Stomach smooth muscle (tissue), 2 donors: ENCODE measurements around the gene C12orf57.

Experiments used
- H3K27ac ChIP-seq: one replicate; pipeline ENCODE4 v1.7.0; 2013; ENCODE audit warnings: mild to moderate bottlenecking, low read length, inconsistent platforms
- H3K27me3 ChIP-seq, 2 donors: one replicate each; pipeline ENCODE4 v1.7.0; 2013; ENCODE audit warnings: low read length in 2 of 2; ENCODE audit not compliant: insufficient read depth in 2 of 2, control insufficient read depth in 1 of 2
- H3K36me3 ChIP-seq, 2 donors: one replicate each; pipeline ENCODE4 v1.7.0; 2013; ENCODE audit warnings: low read length in 2 of 2; ENCODE audit not compliant: control insufficient read depth in 2 of 2, insufficient read depth in 2 of 2
- H3K4me1 ChIP-seq: one replicate; pipeline ENCODE4 v1.7.0; 2013; ENCODE audit warnings: low read length; ENCODE audit not compliant: control insufficient read depth, insufficient read depth
- H3K4me3 ChIP-seq, 2 donors: one replicate each; pipeline ENCODE4 v1.7.0; 2013; ENCODE audit warnings: low read length in 2 of 2
- H3K9ac ChIP-seq, 2 donors: one replicate each; pipeline ENCODE4 v1.7.0; 2013; ENCODE audit warnings: low read length in 2 of 2, mild to moderate bottlenecking in 1 of 2
- H3K9me3 ChIP-seq, 2 donors: one replicate each; pipeline ENCODE4 v1.7.0; 2013; ENCODE audit warnings: low read length in 2 of 2; ENCODE audit not compliant: control insufficient read depth in 2 of 2
- donor health status: healthy.
- donor health status: Pancreatic carcinoma.

Gene C12orf57

DNA sequence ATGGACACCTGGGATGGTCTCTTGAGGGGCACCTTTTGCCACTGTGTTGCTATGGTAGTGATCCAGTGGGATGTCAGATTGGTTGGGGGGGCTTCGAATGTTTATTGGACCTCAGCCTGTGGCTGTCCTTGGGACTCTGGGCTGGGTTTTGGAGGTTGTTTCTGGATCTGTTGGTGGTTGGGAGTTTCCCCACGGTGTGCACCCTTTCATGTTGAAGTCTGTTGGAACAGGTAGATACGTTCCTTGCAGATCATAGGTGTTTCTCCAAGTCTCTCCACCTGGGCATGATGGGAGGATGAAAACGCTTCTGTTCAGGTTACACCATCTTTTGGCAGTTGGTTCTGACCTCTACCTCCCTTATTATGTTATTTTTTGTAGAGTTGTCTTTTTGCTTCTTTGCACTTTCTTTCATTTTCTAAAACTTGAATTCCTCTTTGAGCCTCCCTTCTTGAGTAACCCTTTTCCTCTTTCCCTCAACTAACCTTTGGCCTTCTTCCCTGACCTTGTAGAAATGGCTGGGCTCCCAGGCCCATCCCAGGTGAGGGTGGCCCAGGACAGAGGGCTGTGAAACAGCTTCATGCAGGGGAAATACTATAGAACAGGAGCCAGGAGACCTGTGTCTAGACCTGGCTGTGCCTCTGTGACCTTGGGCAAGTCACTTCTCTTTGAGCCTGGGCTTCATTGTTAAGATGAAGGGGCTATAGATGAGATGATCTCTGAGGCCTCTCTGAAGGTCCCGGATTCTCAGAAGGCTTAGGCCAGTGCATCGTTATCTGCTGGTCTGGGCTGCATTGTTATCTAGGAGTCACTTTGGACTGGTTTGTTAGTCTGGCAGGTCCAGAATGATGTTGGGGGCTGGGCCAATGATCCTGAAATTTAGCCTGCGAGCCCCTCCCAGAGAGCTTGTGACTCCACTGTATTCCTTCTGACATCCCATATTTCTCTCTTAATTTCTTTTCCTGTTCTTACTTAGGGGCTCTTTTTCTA is 14.1 kb upstream of the C12orf57 start:
- peaks cover 13 to 14% of the 10 kb centered on the region in 2 donors for H3K36me3 ChIP-seq
- H3K27me3 ChIP-seq, result no peaks in the 10 kb centered on the region
- H3K9ac ChIP-seq, result peak overlapping the region; percentile 87 to 95
- H3K4me3 ChIP-seq, result peak overlapping the region; percentile 93 to 98
- peak overlapping the region; percentile 89 for H3K27ac ChIP-seq
- no peaks in the 10 kb centered on the region for H3K9me3 ChIP-seq
- H3K4me1 ChIP-seq, result peaks cover 70% of the 10 kb centered on the region

GRCh38 chr12:6932766-6933165 is 11.1 kb upstream of the C12orf57 start:
- Histone ChIP-seq H3K9ac (peak overlapping the region in 1 of 2 donors; percentile 7), H3K27me3 (no peaks in the 10 kb centered on the region), H3K36me3 (peaks cover 20 to 25% of the 10 kb centered on the region in 2 donors), H3K27ac (peak overlapping the region; percentile 62), H3K4me3 (no peak overlapping the region), H3K4me1 (peaks cover 51% of the 10 kb centered on the region), H3K9me3 (no peaks in the 10 kb centered on the region)

- Histone ChIP-seq H3K27me3 (no peaks in the 10 kb centered on the region), H3K27ac (peak overlapping the region; percentile 62), H3K9me3 (no peaks in the 10 kb centered on the region), H3K4me1 (peaks cover 57% of the 10 kb centered on the region), H3K4me3 (peak overlapping the region in 1 of 2 donors; percentile 29), H3K36me3 (peaks cover 20 to 25% of the 10 kb centered on the region in 2 donors), H3K9ac (peak overlapping the region; percentile 28 to 29)
Measured at GRCh38 chr12:6934110-6934509, 9.7 kb upstream of the C12orf57 start.

DNA sequence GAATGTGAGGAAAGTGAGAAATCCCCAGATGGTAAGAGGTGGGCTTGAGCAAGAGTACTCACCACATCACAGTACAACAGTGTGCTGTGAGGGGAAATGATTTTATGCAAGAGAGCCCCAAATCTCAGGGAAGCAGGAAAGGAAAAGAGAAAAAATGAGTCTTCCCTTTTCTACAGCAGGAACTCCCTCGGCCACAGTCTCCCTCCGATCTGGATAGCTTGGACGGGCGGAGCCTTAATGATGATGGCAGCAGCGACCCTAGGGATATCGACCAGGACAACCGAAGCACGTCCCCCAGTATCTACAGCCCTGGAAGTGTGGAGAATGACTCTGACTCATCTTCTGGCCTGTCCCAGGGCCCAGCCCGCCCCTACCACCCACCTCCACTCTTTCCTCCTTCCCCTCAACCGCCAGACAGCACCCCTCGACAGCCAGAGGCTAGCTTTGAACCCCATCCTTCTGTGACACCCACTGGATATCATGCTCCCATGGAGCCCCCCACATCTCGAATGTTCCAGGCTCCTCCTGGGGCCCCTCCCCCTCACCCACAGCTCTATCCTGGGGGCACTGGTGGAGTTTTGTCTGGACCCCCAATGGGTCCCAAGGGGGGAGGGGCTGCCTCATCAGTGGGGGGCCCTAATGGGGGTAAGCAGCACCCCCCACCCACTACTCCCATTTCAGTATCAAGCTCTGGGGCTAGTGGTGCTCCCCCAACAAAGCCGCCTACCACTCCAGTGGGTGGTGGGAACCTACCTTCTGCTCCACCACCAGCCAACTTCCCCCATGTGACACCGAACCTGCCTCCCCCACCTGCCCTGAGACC is 8.2 kb upstream of the C12orf57 start:
- H3K27ac ChIP-seq, result peak overlapping the region; percentile 37
- H3K9me3 ChIP-seq, result no peaks in the 10 kb centered on the region
- H3K27me3 ChIP-seq, result no peaks in the 10 kb centered on the region
- H3K4me1 ChIP-seq, result peaks cover 49% of the 10 kb centered on the region
- peaks cover 20 to 29% of the 10 kb centered on the region in 2 donors for H3K36me3 ChIP-seq
- H3K4me3 ChIP-seq, result no peak overlapping the region
- H3K9ac ChIP-seq, result no peak overlapping the region

GRCh38 chr12:6936194-6936635 is 7.6 kb upstream of the C12orf57 start:
- H3K4me3 ChIP-seq, result no peak overlapping the region
- H3K9ac ChIP-seq, result no peak overlapping the region
- H3K4me1 ChIP-seq, result peaks cover 48% of the 10 kb centered on the region
- peaks cover 20 to 32% of the 10 kb centered on the region in 2 donors for H3K36me3 ChIP-seq
- H3K27ac ChIP-seq, result peak overlapping the region; percentile 93
- H3K9me3 ChIP-seq, result no peaks in the 10 kb centered on the region
- no peaks in the 10 kb centered on the region for H3K27me3 ChIP-seq

GRCh38 chr12:6936636-6937480 is 7.0 kb upstream of the C12orf57 start:
- no peaks in the 10 kb centered on the region for H3K27me3 ChIP-seq
- H3K4me3 ChIP-seq, result peak overlapping the region; percentile 72 to 78
- H3K36me3 ChIP-seq, result peaks cover 24 to 37% of the 10 kb centered on the region in 2 donors
- no peaks in the 10 kb centered on the region for H3K9me3 ChIP-seq
- peaks cover 48% of the 10 kb centered on the region for H3K4me1 ChIP-seq
- H3K27ac ChIP-seq, result peak overlapping the region; percentile 93
- peak overlapping the region; percentile 47 to 77 for H3K9ac ChIP-seq

DNA sequence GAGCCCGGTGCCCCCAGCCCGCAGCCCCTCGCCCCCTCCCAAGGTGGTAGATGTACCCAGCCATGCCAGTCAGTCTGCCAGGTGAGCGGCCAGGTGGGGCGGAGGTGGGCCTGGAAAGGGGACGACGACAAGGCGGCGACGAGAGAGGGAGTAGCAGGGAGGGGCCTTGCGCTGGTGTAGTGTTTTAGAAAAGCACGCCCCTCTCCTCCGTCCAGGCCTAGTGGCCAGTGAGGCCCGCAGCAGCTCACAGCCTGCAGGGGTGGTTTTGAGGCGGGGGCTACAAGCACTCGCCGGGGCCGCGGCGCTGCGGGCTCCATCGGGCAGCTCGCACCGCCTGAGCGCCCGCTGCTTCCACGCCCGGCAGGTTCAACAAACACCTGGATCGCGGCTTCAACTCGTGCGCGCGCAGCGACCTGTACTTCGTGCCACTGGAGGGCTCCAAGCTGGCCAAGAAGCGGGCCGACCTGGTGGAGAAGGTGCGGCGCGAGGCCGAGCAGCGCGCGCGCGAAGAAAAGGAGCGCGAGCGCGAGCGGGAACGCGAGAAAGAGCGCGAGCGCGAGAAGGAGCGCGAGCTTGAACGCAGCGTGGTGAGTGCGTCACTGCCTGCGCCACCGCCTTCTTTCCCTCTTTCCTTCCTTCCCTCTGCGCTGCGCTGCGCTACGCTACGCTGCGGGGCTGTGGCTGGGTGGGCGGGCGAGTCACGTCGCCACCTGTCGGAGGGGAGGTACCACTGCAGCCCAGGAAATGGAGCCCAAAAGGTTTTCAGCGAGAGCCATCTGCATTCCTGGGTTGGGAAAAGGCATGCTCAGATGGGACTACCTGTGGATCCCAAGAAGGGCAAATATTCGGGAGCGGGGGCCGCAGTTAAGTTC is 6.1 kb upstream of the C12orf57 start:
- peak overlapping the region; percentile 72 to 78 for H3K4me3 ChIP-seq
- peak overlapping the region; percentile 93 for H3K27ac ChIP-seq
- peaks cover 24 to 37% of the 10 kb centered on the region in 2 donors for H3K36me3 ChIP-seq
- no peaks in the 10 kb centered on the region for H3K27me3 ChIP-seq
- H3K9me3 ChIP-seq, result no peaks in the 10 kb centered on the region
- peaks cover 45% of the 10 kb centered on the region for H3K4me1 ChIP-seq
- peak overlapping the region; percentile 77 to 80 for H3K9ac ChIP-seq

DNA sequence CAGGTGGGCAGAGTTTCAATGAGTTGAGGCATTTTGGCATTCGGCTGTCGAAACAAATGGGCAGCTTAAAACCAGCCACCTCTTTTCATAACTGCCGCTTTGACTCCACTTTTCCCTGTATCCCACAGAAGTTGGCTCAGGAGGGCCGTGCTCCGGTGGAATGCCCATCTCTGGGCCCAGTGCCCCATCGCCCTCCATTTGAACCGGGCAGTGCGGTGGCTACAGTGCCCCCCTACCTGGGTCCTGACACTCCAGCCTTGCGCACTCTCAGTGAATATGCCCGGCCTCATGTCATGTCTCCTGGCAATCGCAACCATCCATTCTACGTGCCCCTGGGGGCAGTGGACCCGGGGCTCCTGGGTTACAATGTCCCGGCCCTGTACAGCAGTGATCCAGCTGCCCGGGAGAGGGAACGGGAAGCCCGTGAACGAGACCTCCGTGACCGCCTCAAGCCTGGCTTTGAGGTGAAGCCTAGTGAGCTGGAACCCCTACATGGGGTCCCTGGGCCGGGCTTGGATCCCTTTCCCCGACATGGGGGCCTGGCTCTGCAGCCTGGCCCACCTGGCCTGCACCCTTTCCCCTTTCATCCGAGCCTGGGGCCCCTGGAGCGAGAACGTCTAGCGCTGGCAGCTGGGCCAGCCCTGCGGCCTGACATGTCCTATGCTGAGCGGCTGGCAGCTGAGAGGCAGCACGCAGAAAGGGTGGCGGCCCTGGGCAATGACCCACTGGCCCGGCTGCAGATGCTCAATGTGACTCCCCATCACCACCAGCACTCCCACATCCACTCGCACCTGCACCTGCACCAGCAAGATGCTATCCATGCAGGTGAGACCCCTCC is 5.2 kb upstream of the C12orf57 start:
- peaks cover 49% of the 10 kb centered on the region for H3K4me1 ChIP-seq
- peak overlapping the region; percentile 55 to 77 for H3K9ac ChIP-seq
- no peaks in the 10 kb centered on the region for H3K9me3 ChIP-seq
- no peaks in the 10 kb centered on the region for H3K27me3 ChIP-seq
- H3K4me3 ChIP-seq, result peak overlapping the region; percentile 72 to 78
- H3K27ac ChIP-seq, result peak overlapping the region; percentile 93
- peaks cover 19 to 33% of the 10 kb centered on the region in 2 donors for H3K36me3 ChIP-seq

DNA sequence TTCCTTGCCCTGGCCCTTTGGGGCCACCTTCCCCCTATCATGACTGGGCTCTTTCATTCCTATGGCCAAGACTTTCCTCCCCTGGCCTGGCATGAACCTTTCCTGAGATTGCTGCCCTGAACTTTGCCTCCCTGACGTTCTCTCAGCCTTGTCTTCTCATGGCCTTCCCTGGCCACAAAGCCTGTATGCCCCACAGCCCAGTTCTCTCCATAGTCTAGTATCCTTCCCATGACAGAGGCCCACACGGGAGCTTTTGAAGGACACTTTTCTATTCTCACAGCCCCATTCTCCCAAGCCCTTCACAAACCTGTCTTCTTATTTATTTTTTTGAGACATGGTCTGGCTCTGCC is 4.7 kb upstream of the C12orf57 start:
- H3K9ac ChIP-seq, result no peak overlapping the region
- peaks cover 15 to 27% of the 10 kb centered on the region in 2 donors for H3K36me3 ChIP-seq
- H3K9me3 ChIP-seq, result no peaks in the 10 kb centered on the region
- H3K4me3 ChIP-seq, result no peak overlapping the region
- peak overlapping the region; percentile 93 for H3K27ac ChIP-seq
- H3K4me1 ChIP-seq, result peaks cover 44% of the 10 kb centered on the region
- no peaks in the 10 kb centered on the region for H3K27me3 ChIP-seq
